NCI-H526 (cell line): ENCODE results near the gene ADAM12.

ENCODE experiments used
- DNase-seq, 2 experiments: peaks; one replicate each; lab custom pipeline; 2025; lab: John Stamatoyannopoulos, UW

The ADAM12 gene

GRCh38 chr10:126387931-126388911, at the start of gene ADAM12:
TSS of gene ADAM12 (minus strand) at chr10:126388477. CDS start at chr10:126388145, 332 bp downstream.
- no peak for DNase-seq

- DNase-seq: no peak
Observed at GRCh38 chr10:126437635-126438406, 49.5 kb upstream of the ADAM12 start.

- DNase-seq: no peak
Observed at GRCh38 chr10:126434235-126434634, 46.0 kb upstream of the ADAM12 start.

GRCh38 chr10:126433351-126433750, 45.1 kb upstream of the ADAM12 start:
- no peak for DNase-seq

- DNase-seq: no peak
Observed at GRCh38 chr10:126432507-126432906, 44.2 kb upstream of the ADAM12 start.

GRCh38 chr10:126431816-126432215, 43.5 kb upstream of the ADAM12 start:
- DNase-seq: no peak

GRCh38 chr10:126430512-126430911, 42.2 kb upstream of the ADAM12 start:
- DNase-seq: no peak

GRCh38 chr10:126429275-126429674, 41.0 kb upstream of the ADAM12 start:
- no peak for DNase-seq

GRCh38 chr10:126425489-126426065, 37.3 kb upstream of the ADAM12 start:
- no peak for DNase-seq

- DNase-seq: no peak
Observed at GRCh38 chr10:126425032-126425431, 36.8 kb upstream of the ADAM12 start.

- DNase-seq: no peak
Observed at GRCh38 chr10:126423732-126424491, 35.6 kb upstream of the ADAM12 start.

GRCh38 chr10:126422567-126422966, 34.3 kb upstream of the ADAM12 start:
- no peak for DNase-seq

- DNase-seq: no peak
Observed at GRCh38 chr10:126421756-126422256, 33.5 kb upstream of the ADAM12 start.

- DNase-seq: no peak
Observed at GRCh38 chr10:126420567-126421300, 32.5 kb upstream of the ADAM12 start.

- DNase-seq: no peak
Observed at GRCh38 chr10:126417220-126417825, 29.0 kb upstream of the ADAM12 start.

- DNase-seq: no peak
Observed at GRCh38 chr10:126409821-126410220, 21.5 kb upstream of the ADAM12 start.

GRCh38 chr10:126408953-126409641, 20.8 kb upstream of the ADAM12 start:
- DNase-seq: no peak

GRCh38 chr10:126407831-126408230, 19.6 kb upstream of the ADAM12 start:
- no peak for DNase-seq

- DNase-seq: no peak
Observed at GRCh38 chr10:126405239-126405775, 17.0 kb upstream of the ADAM12 start.
